A549 (cell line): ENCODE results near the gene EXOC4.

Experiments used
- CTCF ChIP-seq: fragments of >200 bp; sonication (Bioruptor Twin); formaldehyde crosslinking; IDR thresholded peaks from 3 replicates; pipeline ENCODE4 v1.5.1; 2016
- EP300 ChIP-seq, 2 experiments: fragments of >200 bp; sonication (Bioruptor Twin); formaldehyde crosslinking; IDR thresholded peaks; 2 replicates in 1 of 2; 3 replicates in 1 of 2; pipeline ENCODE4 v1.6.1; 2016 to 2017
- FOSB ChIP-seq: fragments of 250-450 bp; sonication (Bioruptor Pico); IDR thresholded peaks from 2 replicates; pipeline ENCODE4 v1.5.0; 2020; ENCODE audit warnings: mild to moderate bottlenecking, moderate library complexity
- FOSL2 ChIP-seq, 2 experiments: fragments of 450-650 bp in 1 of 2; fragments of >200 bp in 1 of 2; sonication (Bioruptor Twin) in 1 of 2; formaldehyde crosslinking; IDR thresholded peaks; 2 replicates each; pipeline versions ENCODE4 v1.5.0 to v1.6.1; 2016 to 2020; ENCODE audit warnings: mild to moderate bottlenecking in 1 of 2, moderate library complexity in 1 of 2
- HES2 ChIP-seq: fragments of >200 bp; sonication (Bioruptor Twin); formaldehyde crosslinking; IDR thresholded peaks from 2 replicates; pipeline ENCODE4 v1.6.1; 2016
- JUNB ChIP-seq: fragments of >200 bp; sonication (Bioruptor Twin); formaldehyde crosslinking; IDR thresholded peaks from 2 replicates; pipeline ENCODE4 v1.6.1; 2016
- POLR2A ChIP-seq: IDR thresholded peaks from 2 replicates; pipeline ENCODE4 v1.6.1; 2012; ENCODE audit warnings: mild to moderate bottlenecking, low read length
- RAD21 ChIP-seq, 2 experiments: fragments of >200 bp in 1 of 2; sonication (Bioruptor Twin) in 1 of 2; formaldehyde crosslinking in 1 of 2; IDR thresholded peaks in 1 of 2; conservative IDR thresholded peaks in 1 of 2; 2 replicates in 1 of 2; 3 replicates in 1 of 2; pipeline ENCODE4 v1.6.1; 2012 to 2018; ENCODE audit warnings: inconsistent platforms in 1 of 2
- RNF2 ChIP-seq: fragments of 200-600 bp; sonication (generic); IDR thresholded peaks from 2 replicates; pipeline ENCODE4 v1.6.1; 2016; ENCODE audit warnings: low read depth, mild to moderate bottlenecking, antibody characterized with exemption, moderate library complexity, borderline replicate concordance
- USF2 ChIP-seq: fragments of 450-650 bp; IDR thresholded peaks from 2 replicates; pipeline ENCODE4 v1.6.1; 2014; ENCODE audit warnings: antibody characterized with exemption

GRCh38 chr7:134086998-134087735 is 834.3 kb downstream of the EXOC4 start:
- no peak for TF ChIP-seq CTCF
- TF ChIP-seq EP300 (IDR thresholded peaks at IDR 0.05) = no peak
- TF ChIP-seq FOSL2 (IDR thresholded peaks at IDR 0.05) = no peak
- no peak for TF ChIP-seq FOSL2 (CRISPR knock-in tag; IDR thresholded peaks at IDR 0.05)
- TF ChIP-seq FOSB = no peak
- TF ChIP-seq JUNB = no peak
- no peak for TF ChIP-seq RAD21 (conservative IDR thresholded peaks at IDR 0.05 in 1 of 2, IDR thresholded peaks at IDR 0.05 in 1 of 2)
- TF ChIP-seq POLR2A = no peak
- TF ChIP-seq HES2 = no peak
- no peak for TF ChIP-seq RNF2
- no peak for TF ChIP-seq USF2
